Osteoblast (primary cell): ENCODE data around the gene PHYH. TPM values are rescaled to one million over a fixed set of nuclear protein-coding genes. Genes with fewer than 3 reads are reported as not detected.

Source experiments
- DNase-seq: peaks from one replicate; pipeline ENCODE4 v3.0.0; 2011; ENCODE audit warnings: low spot score, mixed read lengths; ENCODE audit not compliant: insufficient read length; ENCODE audit errors: missing footprints
- H2AFZ ChIP-seq: 2 replicates; pipeline ENCODE4 v1.6.0; 2011; ENCODE audit warnings: mild to moderate bottlenecking, low read length
- H3K27ac ChIP-seq: 2 replicates; pipeline ENCODE4 v1.5.1; 2011; ENCODE audit warnings: mild to moderate bottlenecking, low read depth, low read length, moderate library complexity
- H3K27me3 ChIP-seq: 2 replicates; pipeline ENCODE4 v1.6.0; 2012; ENCODE audit warnings: mild to moderate bottlenecking, control low read depth, inconsistent platforms, low read length, moderate library complexity; ENCODE audit not compliant: insufficient read depth
- H3K36me3 ChIP-seq: 2 replicates; pipeline ENCODE4 v1.5.1; 2011; ENCODE audit warnings: mild to moderate bottlenecking, low read length, control low read depth, moderate library complexity; ENCODE audit not compliant: insufficient read depth
- H3K4me1 ChIP-seq: 2 replicates; pipeline ENCODE4 v1.5.1; 2011; ENCODE audit warnings: mild to moderate bottlenecking, low read length, control low read depth, moderate library complexity; ENCODE audit not compliant: insufficient read depth
- H3K4me2 ChIP-seq: 2 replicates; pipeline ENCODE4 v1.6.0; 2011; ENCODE audit warnings: mild to moderate bottlenecking, low read length; ENCODE audit not compliant: insufficient read depth
- H3K4me3 ChIP-seq: fragments of 200-600 bp; sonication (generic); 3 replicates; pipeline ENCODE4 v1.5.1; 2012; ENCODE audit warnings: mild to moderate bottlenecking, low read length, inconsistent platforms; ENCODE audit not compliant: insufficient read depth
- H3K79me2 ChIP-seq: 2 replicates; pipeline ENCODE4 v1.6.0; 2012; ENCODE audit warnings: mild to moderate bottlenecking, low read length, control low read depth, inconsistent platforms; ENCODE audit not compliant: insufficient read depth
- H3K9me3 ChIP-seq: 2 replicates; pipeline ENCODE4 v1.5.1; 2011; ENCODE audit warnings: low read depth, low read length, control low read depth
- H4K20me1 ChIP-seq: 2 replicates; pipeline ENCODE4 v1.6.0; 2012; ENCODE audit warnings: mild to moderate bottlenecking, low read length, control low read depth; ENCODE audit not compliant: insufficient read depth
- CTCF ChIP-seq: IDR thresholded peaks from 2 replicates; pipeline ENCODE4 v1.5.1; 2011; ENCODE audit warnings: mild to moderate bottlenecking, low read depth, low read length, moderate library complexity; ENCODE audit errors: extremely low read depth
- total RNA-seq: library from RNA; depleted of rRNA; stranded (reverse); fragments of >200 nt; gene quantifications from 2 replicates; pipeline ENCODE4 v1.2.3, GENCODE V29; 2012

PHYH gene
- total RNA-seq, 1 donor: 28.6 TPM

- no peak overlapping the region for H3K4me2 ChIP-seq
Observed at GRCh38 chr10:13315361-13315760, 15.5 kb upstream of the PHYH start.

GRCh38 chr10:13311177-13311575 is 11.3 kb upstream of the PHYH start:
- Histone ChIP-seq H3K36me3 (no peaks in the 10 kb centered on the region), H4K20me1 (no peaks in the 10 kb centered on the region), H2AFZ (no peak overlapping the region), H3K27me3 (no peaks in the 10 kb centered on the region), H3K4me1 (no peaks in the 10 kb centered on the region), H3K4me2 (no peak overlapping the region), H3K4me3 (no peak overlapping the region), H3K27ac (no peak overlapping the region), H3K79me2 (no peaks in the 10 kb centered on the region), H3K9me3 (no peaks in the 10 kb centered on the region)
- peak; percentile 56 for DNase-seq
- TF ChIP-seq CTCF: no peak

More at GRCh38 chr10:13315361-13315760, 15.5 kb upstream of the PHYH start:
- no peak for TF ChIP-seq CTCF
- H3K79me2 ChIP-seq: no peaks in the 10 kb centered on the region
- no peak overlapping the region for H3K4me3 ChIP-seq
- peaks cover 3% of the 10 kb centered on the region for H3K36me3 ChIP-seq
- no peaks in the 10 kb centered on the region for H4K20me1 ChIP-seq
- no peaks in the 10 kb centered on the region for H3K27me3 ChIP-seq
- H3K4me1 ChIP-seq: no peaks in the 10 kb centered on the region
- no peak overlapping the region for H3K27ac ChIP-seq
- DNase-seq: no peak
- H2AFZ ChIP-seq: no peak overlapping the region
- no peaks in the 10 kb centered on the region for H3K9me3 ChIP-seq

- DNase-seq: no peak
- Histone ChIP-seq H3K27ac (no peak overlapping the region), H3K4me2 (no peak overlapping the region), H3K27me3 (no peaks in the 10 kb centered on the region), H3K4me3 (no peak overlapping the region), H2AFZ (no peak overlapping the region), H3K4me1 (no peaks in the 10 kb centered on the region), H3K36me3 (no peaks in the 10 kb centered on the region), H4K20me1 (no peaks in the 10 kb centered on the region), H3K79me2 (no peaks in the 10 kb centered on the region), H3K9me3 (no peaks in the 10 kb centered on the region)
- no peak for TF ChIP-seq CTCF
Observed at GRCh38 chr10:13310518-13311176, 10.8 kb upstream of the PHYH start.

- Histone ChIP-seq H2AFZ (no peak overlapping the region), H3K27ac (no peak overlapping the region), H3K9me3 (no peaks in the 10 kb centered on the region), H4K20me1 (no peaks in the 10 kb centered on the region), H3K4me3 (no peak overlapping the region), H3K79me2 (no peaks in the 10 kb centered on the region), H3K36me3 (no peaks in the 10 kb centered on the region), H3K4me2 (no peak overlapping the region), H3K27me3 (no peaks in the 10 kb centered on the region), H3K4me1 (no peaks in the 10 kb centered on the region)
- no peak for TF ChIP-seq CTCF
- no peak for DNase-seq
Observed at GRCh38 chr10:13309792-13310191, 9.9 kb upstream of the PHYH start.
